NCI-H82 (cell line): ENCODE measurements around the gene HMX1.

Experiments
- DNase-seq: peaks from one replicate; lab custom pipeline; 2025; lab: John Stamatoyannopoulos, UW

Gene HMX1

DNA sequence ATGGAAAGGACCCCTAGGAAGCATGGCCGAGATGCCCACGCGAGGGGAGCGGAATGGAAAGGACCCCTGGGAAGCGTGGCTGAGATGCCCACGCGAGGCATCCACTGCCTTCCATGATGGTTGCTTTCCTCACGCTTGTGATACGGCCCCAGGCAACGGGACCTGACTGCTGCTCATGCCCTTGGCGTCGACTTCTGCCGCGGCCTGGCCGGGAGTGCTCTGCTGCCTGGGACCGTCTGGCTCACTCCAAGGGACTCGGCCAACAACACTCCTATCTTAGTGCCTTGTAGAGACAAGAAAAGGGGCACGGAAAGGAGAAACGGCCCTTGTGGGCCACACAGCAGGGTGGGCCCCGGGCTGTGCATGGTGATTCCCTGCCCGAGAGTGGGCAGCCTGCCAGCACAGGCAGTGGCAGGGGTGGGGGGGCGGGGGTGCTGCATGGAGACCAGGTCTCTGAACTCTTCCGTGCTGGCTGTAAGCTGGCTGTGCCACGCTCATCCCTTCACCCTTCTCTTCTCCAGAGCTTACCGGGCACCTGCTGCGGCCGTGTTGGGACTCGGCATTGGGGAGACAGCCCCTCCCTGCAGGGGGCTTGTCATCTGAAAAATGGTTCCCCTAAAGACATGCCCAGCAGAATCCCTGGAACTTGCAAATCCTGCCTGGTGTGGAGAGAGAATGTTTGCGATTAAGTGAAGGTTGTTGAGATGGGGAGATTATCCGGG is 38.6 kb upstream of the HMX1 start:
- no peak for DNase-seq

DNA sequence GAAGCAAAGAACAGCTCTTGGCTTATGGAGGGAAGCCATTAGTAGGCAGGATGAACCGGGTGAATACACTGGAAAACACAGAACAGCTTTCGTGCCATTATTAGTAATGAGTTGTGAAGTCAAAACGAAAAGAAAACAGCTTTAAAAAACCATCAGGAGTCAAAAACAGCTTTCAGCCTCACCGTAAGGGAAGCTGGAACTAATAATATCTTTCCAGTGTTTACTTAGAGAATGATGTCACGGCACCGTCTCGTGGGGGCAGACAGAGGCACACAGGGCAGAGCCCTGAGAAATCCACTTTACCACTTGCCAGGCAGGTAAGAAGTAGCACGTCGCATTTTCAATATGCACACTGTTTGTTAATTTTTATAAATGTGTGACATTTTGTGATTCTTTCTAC is 37.9 kb upstream of the HMX1 start:
- DNase-seq, result no peak

DNA sequence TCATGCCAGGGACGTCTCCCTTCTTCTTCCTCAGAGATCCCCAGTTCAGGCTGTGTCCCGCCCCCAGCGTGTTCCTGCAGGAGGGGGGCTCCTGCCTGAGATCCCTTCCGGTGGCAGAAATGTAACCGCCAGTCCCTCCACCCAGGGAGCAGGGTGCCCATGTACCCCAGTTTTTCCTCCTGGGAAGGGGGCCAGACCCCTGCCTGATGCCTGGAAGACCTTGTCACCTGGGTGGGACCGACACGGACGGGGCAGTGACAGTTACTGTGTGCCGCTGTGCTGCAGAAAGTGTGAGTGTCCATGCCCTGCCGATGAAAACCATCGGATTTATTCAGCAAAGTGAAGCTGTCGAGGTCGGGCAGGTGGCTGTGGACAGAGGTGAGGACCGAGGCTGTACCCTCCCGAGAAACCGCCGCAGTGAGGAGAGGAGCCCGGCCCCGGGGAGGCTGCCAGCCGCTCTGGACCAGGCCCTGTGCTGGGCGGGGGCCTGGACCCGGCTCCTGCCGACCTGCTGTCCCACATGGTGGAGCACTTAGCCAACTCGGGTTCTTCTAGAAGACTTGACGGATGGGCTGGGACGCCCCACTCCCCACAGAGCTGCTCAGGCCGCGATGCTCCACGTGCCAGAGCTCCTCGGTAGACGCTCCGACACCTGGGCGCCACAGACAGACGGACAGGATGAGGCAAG is 36.7 kb upstream of the HMX1 start:
- no peak for DNase-seq

DNA sequence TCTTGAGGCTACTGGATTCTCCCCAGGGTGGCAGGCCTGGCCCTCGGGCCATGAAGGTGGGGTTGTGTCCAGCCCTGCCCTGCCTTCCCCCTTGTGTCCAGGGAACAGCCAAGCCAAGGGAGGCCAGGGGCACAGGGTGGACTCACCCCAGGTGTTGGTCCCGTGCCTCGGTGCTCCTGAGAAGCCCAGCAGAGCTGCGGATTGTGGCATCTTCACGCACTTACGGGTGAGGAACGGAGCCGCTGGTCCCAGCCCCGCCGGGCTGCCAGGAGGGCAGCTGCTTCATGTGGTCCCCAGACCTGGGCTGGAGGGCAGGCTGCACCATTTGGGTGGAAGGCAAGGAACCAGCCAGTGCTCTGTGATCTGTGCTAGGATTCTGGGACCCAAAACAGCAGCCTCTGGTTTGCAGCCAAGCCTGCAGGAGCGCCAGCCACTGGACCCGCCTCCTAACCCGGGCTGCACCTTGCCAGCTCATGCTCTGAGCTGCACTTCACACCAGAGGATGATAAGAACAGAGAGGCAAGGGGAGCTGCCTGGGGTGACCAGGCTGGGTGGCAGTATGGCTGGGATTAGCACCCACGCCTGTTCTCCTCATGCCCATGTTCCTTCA is 36.1 kb upstream of the HMX1 start:
- no peak for DNase-seq

DNA sequence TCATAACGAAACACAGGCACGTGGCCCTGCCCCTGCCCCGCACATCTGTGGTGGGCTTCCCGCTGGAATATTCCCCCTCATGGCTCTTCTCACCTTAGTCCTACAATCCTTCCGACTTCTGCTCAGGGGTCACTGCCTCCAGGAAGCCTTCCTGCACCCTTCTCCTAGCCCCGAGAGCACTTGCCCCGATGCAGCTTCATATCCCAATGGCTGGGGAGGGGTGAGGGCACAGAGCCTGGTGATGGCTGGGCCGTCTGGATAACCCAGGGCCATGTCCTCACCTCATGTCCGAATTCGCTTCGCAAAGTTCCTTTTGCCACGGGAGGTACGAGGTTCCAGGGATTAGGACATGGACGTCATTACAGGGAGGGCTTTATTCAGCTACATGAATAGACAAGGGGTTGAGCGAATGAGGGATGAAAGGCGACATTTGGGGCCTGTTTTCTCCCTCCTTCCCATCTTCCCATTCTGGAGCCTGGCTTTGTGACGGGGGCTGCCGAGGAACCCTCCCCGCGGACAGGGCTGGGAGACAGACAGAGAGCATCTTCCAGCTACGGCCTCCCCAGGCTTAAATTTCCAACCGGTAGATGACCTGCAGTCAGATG is 35.5 kb upstream of the HMX1 start:
- DNase-seq, result no peak

DNA sequence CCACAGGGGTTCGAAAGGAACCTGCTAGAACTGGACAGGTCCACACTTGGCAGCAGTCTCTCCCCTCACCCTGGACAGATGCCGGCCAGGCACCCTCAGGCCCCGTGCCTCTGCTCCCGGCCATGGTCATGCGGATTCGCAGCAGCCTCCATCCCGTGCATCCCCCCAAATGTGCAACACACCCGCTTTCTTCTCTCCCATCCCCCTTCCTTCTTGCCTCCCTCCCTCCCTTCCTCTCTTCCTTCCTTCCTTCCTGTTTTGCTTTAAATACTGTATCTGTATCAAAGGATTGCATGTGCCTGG is 35.0 kb upstream of the HMX1 start:
- DNase-seq, result no peak

DNA sequence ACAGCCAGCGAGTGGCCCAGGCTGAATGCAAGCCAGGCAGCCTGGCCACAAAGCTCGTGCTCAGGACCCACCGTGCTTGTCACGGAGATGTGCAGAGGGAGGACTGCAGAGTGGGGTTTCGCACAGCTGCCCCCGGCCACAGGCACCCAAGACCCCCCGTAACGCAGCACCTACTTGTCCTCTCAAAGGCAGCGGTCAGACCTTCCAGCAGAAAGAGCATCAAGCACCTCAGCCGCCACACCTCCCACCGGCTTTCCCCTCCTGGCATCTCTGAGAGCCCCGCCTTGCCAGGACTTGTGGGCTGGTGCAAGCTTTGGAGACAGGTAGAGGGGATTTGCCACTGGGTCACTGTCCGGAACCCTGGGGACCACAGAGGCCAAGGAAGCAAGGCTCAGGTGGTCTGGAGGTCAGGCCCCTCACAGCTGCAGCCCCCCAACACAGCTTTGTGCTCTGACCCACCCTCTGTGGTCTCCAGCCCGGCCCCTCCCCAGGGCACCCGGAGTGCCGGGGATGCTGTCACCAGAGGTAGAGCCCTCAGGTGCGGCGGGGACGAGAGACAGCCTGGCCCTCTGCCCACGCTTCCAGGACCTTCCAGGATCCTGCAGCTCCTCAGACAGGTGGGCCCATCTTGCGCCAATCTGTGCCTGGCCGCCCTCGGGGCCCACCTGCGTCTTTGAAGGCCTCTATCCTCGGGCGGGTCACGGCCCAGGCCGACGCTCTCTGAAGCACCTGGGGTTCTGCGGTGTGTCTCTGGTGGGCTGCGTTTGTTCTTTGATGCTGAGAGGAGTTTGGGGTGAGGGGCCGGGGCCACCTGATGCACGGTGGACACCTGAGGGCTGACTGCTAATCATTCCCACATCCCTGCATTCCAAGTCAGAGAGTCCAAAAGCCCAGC is 34.4 kb upstream of the HMX1 start:
- DNase-seq, result no peak

DNA sequence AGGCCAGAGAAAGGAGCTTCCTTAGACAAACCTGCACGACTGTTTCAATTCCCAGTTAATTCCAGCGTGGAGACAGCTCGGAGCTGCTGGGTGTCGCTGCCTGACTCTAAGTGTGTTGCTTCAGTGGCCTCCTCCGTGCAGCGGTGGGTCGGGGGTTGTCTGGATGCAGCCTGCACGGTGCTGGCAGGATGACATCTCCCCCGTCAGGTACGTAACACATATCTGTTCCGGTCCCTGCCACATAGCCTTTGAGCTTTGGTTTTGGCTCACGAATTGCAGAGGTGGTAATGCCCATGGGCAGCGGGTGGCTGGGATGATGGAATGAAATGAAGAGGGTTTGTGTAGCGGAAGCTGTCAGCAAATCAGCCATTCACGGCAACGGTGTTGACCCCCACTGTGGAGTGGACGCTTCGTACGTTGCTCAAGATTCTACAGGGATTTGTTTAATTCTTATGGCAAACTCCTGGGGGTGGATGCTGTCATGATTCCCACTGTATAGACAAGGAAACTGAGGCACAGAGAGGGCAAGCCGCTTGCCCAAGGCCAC is 33.7 kb upstream of the HMX1 start:
- no peak for DNase-seq

DNA sequence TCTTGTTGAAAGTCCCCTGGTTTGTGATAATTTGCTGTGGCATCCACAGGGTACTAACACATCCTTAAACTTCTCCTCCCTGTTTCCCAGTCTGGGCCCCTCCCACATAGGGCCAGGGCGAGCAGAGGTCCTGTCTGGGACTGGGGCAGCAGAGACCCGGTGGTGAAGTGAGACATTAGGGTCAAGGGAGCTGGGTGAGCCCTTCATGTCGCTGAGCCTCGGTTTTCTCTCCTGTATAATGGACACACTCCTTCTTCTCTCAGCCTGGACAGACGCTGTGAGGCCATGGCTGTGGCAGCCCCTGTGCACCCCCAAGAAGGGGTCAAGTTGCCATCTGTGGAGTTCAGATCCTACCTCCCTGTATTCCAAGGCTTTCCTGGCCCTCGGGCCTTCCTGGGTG is 33.0 kb upstream of the HMX1 start:
- no peak for DNase-seq

DNA sequence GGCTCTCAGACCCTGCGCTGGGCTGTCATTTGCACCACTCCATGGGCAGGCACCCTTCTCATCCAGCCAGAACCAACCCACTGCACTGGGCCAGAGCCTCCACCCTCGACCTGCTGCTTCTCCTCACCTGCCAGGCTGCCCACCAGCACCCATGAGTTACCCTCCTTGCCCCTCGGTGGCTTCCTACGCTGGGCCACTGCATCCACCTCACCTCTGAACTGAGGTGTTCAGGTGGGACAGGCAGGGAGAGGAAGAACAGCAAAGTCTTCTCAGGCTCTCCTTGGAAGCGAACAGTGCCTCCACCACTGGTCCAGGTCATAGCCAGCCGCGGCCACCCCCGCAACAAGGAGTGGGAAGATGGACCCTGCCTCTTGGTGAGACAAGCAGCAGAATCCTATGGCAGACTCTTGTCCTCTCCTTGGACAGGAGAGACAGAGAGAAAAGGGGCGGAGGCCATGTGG is 32.4 kb upstream of the HMX1 start:
- no peak for DNase-seq

DNA sequence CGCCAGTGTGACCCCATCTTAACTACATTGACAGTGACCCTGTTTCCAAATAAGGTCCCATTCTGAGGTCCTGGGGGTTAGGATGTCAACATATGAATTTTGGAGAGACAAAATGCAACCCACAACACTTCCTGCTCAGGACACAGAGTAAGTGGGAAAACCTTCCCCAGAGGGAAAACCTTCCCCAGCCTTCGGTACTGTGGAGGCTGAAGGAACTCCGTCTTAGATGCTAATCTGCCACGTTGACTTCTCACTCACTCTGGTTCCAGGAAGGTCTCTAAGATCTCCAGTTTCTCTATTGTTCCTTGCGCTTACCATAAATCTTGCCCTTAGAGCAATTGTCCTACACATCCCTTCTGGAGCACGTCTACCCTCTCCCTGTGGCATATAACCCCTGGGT is 29.7 kb upstream of the HMX1 start:
- DNase-seq, result no peak

DNA sequence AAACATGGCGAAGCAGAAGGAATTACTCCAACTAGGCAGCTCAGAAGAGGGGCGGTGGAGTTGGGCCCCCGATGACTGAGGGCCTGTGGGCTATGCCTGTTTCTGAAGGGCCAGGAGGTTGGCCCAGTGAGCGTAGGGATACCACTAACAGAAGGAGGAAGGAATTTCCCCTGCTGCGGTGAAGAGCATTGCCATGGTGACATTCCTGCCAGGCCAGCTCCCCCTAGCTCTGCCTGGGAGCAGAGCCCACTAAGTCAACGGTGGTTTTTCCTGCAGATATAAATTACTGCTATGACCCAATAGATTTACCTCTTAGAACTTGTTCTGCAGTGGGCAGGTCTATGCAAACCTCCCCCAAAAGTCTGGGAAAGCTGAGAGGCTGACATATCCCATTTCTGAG is 28.9 kb upstream of the HMX1 start:
- DNase-seq, result no peak

DNA sequence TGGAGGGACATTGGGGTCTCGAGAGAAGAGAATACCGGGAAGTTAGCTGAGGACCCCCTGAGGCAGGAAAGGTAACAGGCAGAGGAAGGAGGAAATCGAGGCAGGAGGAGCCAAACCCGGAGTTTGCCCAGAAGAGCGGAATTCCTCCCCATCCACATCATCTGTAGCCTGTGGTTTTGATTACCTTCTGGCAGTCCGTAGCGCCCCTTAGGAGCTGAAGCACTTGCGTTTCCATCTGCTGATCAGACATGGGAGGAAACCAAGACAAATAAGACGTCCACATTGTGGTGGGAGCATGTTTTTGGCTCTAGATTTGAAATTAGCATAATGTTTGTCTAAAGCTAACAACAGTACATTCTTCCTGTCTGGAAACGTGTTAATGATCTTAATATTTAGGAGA is 26.8 kb upstream of the HMX1 start:
- DNase-seq, result no peak

DNA sequence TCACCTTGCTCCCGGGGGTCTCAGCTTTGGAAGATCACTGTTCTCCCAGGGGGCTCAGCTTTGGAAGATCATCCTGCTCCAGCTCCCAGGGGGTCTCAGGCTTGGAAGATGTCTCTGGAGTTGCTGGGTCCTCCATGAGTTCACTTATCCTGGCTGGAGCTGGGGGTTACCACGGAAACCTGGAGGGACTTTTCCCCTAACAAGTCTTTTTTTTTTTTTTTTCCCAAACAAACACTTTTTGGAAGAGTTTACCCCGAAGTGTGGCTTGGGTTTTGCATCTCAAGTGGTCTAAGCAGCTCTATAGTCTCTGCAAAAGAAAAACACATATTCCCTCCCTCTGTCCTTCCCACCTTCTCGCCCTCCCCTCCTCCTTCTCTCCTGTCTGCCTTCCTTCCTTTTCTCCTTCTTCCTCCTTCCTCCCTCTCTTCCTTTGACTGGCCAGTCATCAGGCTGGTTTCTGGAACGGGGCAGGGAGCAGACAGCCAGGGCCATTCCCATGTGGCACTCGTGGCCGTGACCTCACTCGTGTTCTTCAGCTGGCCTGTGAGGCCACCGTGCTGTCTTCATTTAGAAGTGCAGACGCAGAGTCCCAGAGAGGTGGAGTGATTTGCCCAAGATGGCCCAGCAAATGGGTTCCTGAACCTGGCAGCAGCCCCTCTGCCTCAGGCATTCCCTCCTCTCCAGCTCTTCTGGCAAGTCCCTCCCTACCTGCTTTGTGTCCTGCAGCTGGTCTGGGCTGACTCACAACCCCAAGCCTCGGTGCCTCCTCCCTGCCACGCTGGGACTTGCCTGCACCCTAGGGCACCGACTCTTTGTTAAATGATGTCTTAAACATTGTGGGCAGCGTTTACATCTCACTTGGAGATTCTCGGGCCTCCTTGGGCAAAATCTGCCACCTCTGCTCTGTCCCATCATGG is 25.9 kb upstream of the HMX1 start:
- no peak for DNase-seq

DNA sequence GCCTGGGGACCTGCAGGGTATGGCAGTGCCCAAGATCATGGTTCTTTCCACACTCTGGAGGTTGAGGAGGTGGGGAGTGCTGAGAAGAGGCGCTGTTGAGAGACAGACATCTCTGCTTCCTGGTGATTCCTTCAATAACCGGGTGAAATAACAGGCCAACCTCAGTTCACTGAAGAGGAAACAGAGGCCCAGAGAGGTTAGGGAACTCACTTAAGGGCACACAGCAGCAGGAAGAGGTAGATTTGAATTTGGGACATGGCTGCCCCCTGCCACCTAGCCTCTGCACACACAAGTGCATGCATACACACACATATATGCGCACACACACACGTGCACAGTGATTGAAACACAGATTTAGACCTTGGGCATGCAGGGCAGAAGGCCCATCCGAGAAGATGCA is 24.9 kb upstream of the HMX1 start:
- no peak for DNase-seq

DNA sequence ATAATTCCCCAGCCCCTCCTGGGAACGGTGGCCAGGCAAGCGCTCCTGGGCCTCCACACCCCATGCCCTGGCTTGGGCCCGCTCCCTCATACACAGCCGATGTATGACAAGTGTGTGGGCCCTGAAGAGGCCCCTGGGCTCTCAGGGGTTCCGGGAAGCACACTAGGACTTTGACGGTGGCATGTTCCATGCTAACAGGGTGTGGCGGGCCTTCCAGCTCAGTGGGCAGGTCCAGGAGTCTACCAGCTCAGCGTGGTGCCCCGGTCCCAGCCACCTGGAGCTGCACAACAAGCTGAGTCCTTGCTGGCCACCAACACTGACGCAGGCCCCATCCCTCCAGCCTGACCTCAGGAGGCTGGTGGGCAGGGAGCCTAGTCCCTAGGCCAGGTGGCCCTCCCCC is 24.4 kb upstream of the HMX1 start:
- DNase-seq, result no peak

DNA sequence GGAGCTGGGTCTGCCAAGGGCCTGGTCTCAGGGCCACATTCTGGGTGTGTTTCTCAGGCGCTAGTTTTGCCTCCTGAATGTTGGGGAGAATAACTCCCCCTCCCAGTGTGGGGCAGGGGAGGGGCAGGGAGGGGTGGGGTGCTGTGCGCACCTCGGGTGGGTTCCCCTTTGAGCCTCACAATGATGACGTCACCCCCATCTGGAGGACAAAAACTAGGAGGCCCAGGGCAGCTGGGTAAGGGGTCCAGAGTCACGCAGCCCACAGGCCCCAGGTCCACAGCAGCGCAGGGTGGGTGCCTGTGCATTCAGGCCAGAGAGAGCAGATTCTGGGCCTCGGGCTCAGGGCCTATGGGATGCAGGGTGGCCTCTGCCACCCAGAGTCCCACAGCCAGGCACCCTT is 23.7 kb upstream of the HMX1 start:
- no peak for DNase-seq

DNA sequence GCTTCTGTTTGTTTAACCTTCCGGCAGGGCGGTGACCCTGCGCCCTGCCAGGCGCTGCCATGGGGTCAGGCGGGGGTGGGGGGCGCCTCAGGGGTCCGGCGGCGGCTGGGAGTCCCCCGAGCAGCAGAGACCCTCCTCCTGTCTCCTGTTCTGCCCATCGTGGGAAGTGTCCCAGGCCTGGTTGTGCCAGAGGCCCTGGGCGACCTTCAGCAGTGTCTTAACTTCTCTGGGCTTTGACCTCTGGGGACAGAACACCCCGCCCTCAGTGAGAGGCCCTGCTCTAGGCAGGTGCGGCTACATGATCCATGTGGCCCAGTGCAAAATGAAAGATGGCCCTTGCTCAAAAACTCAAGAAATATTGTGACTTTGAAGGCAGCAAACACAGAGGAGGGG is 22.8 kb upstream of the HMX1 start:
- no peak for DNase-seq

DNA sequence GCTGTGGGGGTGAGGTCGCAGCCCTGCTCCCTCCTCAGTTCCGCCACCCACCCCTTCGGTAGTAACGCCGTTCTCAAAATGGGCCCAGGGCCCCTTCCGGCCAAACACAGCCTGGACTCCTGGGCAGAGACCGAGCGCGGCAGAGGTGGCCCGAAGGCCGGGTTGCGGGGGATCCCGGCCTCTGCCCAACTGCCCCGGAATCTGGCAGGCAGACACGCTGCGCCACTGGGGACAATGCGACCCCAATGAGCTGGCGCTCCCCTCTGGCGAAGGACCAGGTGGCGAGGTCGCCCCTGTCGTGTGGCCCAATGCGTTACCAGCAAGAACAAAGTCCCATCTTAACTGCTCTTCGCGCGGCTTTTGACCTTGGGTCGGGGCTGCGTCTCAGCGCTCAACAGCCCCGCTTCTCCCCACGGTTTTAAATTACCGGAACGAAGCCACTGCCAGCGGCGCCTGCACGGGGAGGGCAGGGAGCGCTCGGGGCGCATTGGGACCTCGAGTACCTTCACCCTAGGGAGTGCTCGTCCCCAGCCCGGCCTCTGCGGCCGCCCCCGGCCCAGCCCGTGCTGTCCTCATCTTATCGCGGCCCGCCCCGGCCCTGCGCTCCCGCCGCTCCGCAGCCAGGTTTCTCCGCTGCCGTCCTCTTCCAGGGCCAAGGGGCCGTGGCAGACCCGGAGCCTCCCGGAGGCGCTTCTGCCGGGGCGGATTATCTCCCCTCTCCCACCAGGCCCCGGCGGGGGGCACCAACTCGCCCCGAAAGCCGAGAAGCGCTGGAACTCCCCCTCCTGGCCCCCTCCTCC is 22.2 kb upstream of the HMX1 start:
- no peak for DNase-seq

DNA sequence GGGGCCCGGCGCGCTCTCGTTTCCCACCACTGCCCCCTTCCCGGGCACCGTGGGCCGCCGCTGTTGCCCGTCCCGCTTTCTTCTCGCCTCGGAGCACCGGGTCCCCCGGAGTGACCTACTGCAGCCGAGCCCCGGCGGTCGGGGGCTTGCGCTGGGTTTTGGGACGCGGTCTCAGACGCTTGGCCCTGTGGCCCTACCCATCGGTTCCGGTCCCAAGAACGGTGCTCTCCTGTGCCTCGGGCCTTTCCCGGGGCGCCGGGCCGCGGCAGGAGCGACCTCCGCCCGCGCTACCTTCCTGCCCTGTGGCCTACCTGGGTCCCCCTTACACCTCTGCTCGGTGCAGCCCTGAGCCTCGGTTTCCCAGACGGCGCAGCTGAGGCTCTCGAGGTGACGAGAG is 21.6 kb upstream of the HMX1 start:
- DNase-seq, result no peak
